Measurements from ENCODE around the gene ITPK1.

ITPK1 gene

GRCh38 chr14:93023039-93023438 lies 92.7 kb downstream of the ITPK1 start:
- DNase-seq, result no peak

GRCh38 chr14:93019970-93020369 lies 95.8 kb downstream of the ITPK1 start:
- no peak for DNase-seq

- DNase-seq, result no peak
Measured at GRCh38 chr14:93019367-93019843, 96.3 kb downstream of the ITPK1 start.

GRCh38 chr14:93018366-93018765 lies 97.4 kb downstream of the ITPK1 start:
- no peak for DNase-seq

- DNase-seq, result no peak
Measured at GRCh38 chr14:93017898-93018297, 97.8 kb downstream of the ITPK1 start.

- no peak for DNase-seq
Measured at GRCh38 chr14:93017301-93017797, 98.4 kb downstream of the ITPK1 start.

- no peak for DNase-seq
Measured at GRCh38 chr14:93016275-93016845, 99.4 kb downstream of the ITPK1 start.

- DNase-seq, result no peak
Measured at GRCh38 chr14:93015505-93015904, 100.2 kb downstream of the ITPK1 start.

GRCh38 chr14:93015064-93015463 lies 100.7 kb downstream of the ITPK1 start:
- DNase-seq, result no peak

- no peak for DNase-seq
Measured at GRCh38 chr14:93014058-93015023, 101.4 kb downstream of the ITPK1 start.

GRCh38 chr14:93012951-93013719 lies 102.6 kb downstream of the ITPK1 start:
- DNase-seq, result no peak

- DNase-seq, result no peak
Measured at GRCh38 chr14:93012506-93012905, 103.2 kb downstream of the ITPK1 start.

GRCh38 chr14:93011650-93012325 lies 103.9 kb downstream of the ITPK1 start:
- DNase-seq, result peak; percentile 85

- no peak for DNase-seq
Measured at GRCh38 chr14:93011141-93011529, 104.6 kb downstream of the ITPK1 start.

GRCh38 chr14:93010522-93011140 lies 105.1 kb downstream of the ITPK1 start:
- peak; percentile 66 for DNase-seq

GRCh38 chr14:93010130-93010499 lies 105.6 kb downstream of the ITPK1 start:
- DNase-seq, result no peak

GRCh38 chr14:93009471-93010129 lies 106.1 kb downstream of the ITPK1 start:
- DNase-seq, result no peak

GRCh38 chr14:93008381-93008780 lies 107.3 kb downstream of the ITPK1 start:
- no peak for DNase-seq

- no peak for DNase-seq
Measured at GRCh38 chr14:93007225-93007997, 108.3 kb downstream of the ITPK1 start.

GRCh38 chr14:93006567-93007051 lies 109.1 kb downstream of the ITPK1 start:
- DNase-seq, result no peak

GRCh38 chr14:93005838-93006237 lies 109.9 kb downstream of the ITPK1 start:
- no peak for DNase-seq

Data from NCI-H510A (cell line).